H9 (cell line): ENCODE results near the gene ESRRB. TPM values are rescaled to one million over a fixed set of nuclear protein-coding genes. Genes with fewer than 3 reads are reported as not detected.

ENCODE experiments used
- DNase-seq: peaks from one replicate; pipeline ENCODE4 v3.0.0-alpha.2; 2017
- H2AFZ ChIP-seq: one replicate; pipeline ENCODE4 v1.6.1; 2013; ENCODE audit warnings: mild to moderate bottlenecking, low read length, control low read depth, moderate library complexity
- H2AK5ac ChIP-seq: 2 replicates; pipeline ENCODE4 v1.6.1; 2013; ENCODE audit warnings: low read length, control low read depth, mixed read lengths; ENCODE audit not compliant: insufficient read length
- H2BK120ac ChIP-seq: one replicate; pipeline ENCODE4 v1.6.1; 2013; ENCODE audit warnings: low read depth, mild to moderate bottlenecking, low read length, control low read depth, inconsistent platforms; ENCODE audit not compliant: poor library complexity, severe bottlenecking
- H2BK12ac ChIP-seq: 2 replicates; pipeline ENCODE4 v1.6.1; 2013; ENCODE audit warnings: low read length, control low read depth, mixed read lengths, low read depth; ENCODE audit not compliant: insufficient read length
- H2BK15ac ChIP-seq: 2 replicates; pipeline ENCODE4 v1.6.1; 2013; ENCODE audit warnings: low read depth, low read length, control low read depth
- H2BK20ac ChIP-seq: one replicate; pipeline ENCODE4 v1.6.1; 2013; ENCODE audit warnings: low read depth, mild to moderate bottlenecking, low read length, control low read depth, inconsistent platforms; ENCODE audit not compliant: poor library complexity, severe bottlenecking
- H2BK5ac ChIP-seq: 2 replicates; pipeline ENCODE4 v1.6.1; 2013; ENCODE audit warnings: low read length, control low read depth, mixed read lengths; ENCODE audit not compliant: insufficient read length
- H3K14ac ChIP-seq: 2 replicates; pipeline ENCODE4 v1.6.1; 2013; ENCODE audit warnings: low read length, control low read depth; ENCODE audit not compliant: insufficient read depth
- H3K18ac ChIP-seq: 2 replicates; pipeline ENCODE4 v1.6.1; 2013; ENCODE audit warnings: low read depth, mild to moderate bottlenecking, mixed read lengths, low read length, control low read depth; ENCODE audit not compliant: insufficient read length
- H3K23ac ChIP-seq: 2 replicates; pipeline ENCODE4 v1.6.1; 2013; ENCODE audit warnings: low read length, control low read depth, mixed read lengths, low read depth; ENCODE audit not compliant: insufficient read length
- H3K23me2 ChIP-seq: 2 replicates; pipeline ENCODE4 v1.6.1; 2013; ENCODE audit warnings: low read depth, mild to moderate bottlenecking, mixed read lengths, low read length, control low read depth; ENCODE audit not compliant: insufficient read length, poor library complexity, severe bottlenecking
- H3K27ac ChIP-seq: 2 replicates; pipeline ENCODE4 v1.5.1; 2013; ENCODE audit warnings: low read length, control low read depth, mixed read lengths, low read depth; ENCODE audit not compliant: insufficient read length
- H3K27me3 ChIP-seq: 2 replicates; pipeline ENCODE4 v1.6.1; 2013; ENCODE audit warnings: low read length, control low read depth, inconsistent platforms; ENCODE audit not compliant: insufficient read depth
- H3K4ac ChIP-seq: 2 replicates; pipeline ENCODE4 v1.6.1; 2013; ENCODE audit warnings: low read depth, mild to moderate bottlenecking, control low read depth, inconsistent platforms, low read length, moderate library complexity
- H3K4me1 ChIP-seq: 2 replicates; pipeline ENCODE4 v1.6.1; 2013; ENCODE audit warnings: low read length, control low read depth, inconsistent platforms; ENCODE audit not compliant: insufficient read depth
- H3K4me2 ChIP-seq: 2 replicates; pipeline ENCODE4 v1.6.1; 2013; ENCODE audit warnings: low read length, control low read depth, mixed read lengths; ENCODE audit not compliant: insufficient read length, insufficient read depth
- H3K56ac ChIP-seq: 2 replicates; pipeline ENCODE4 v1.6.1; 2013; ENCODE audit warnings: low read depth, mild to moderate bottlenecking, mixed read lengths, low read length, control low read depth; ENCODE audit not compliant: insufficient read length
- H3K79me1 ChIP-seq: 2 replicates; pipeline ENCODE4 v1.6.1; 2013; ENCODE audit warnings: low read depth, mild to moderate bottlenecking, moderate library complexity, low read length, control low read depth, inconsistent platforms; ENCODE audit not compliant: insufficient read depth, poor library complexity, severe bottlenecking
- H3K79me2 ChIP-seq: 2 replicates; pipeline ENCODE4 v1.6.1; 2013; ENCODE audit warnings: low read length, control low read depth, inconsistent platforms; ENCODE audit not compliant: insufficient read depth
- H3K9ac ChIP-seq: 2 replicates; pipeline ENCODE4 v1.6.1; 2013; ENCODE audit warnings: low read length, control low read depth, mixed read lengths; ENCODE audit not compliant: insufficient read length; ENCODE audit errors: extremely low read depth
- H3K9me3 ChIP-seq: one replicate; pipeline ENCODE4 v1.6.1; 2013; ENCODE audit warnings: low read depth, low read length, inconsistent platforms; ENCODE audit not compliant: control insufficient read depth
- H3T11ph ChIP-seq: one replicate; pipeline ENCODE4 v1.6.1; 2013; ENCODE audit warnings: mild to moderate bottlenecking, low read length, control low read depth, inconsistent platforms
- H4K20me1 ChIP-seq: one replicate; pipeline ENCODE4 v1.6.1; 2013; ENCODE audit not compliant: control insufficient read depth, insufficient read length, insufficient read depth
- H4K5ac ChIP-seq: 2 replicates; pipeline ENCODE4 v1.6.1; 2013; ENCODE audit warnings: low read depth, mild to moderate bottlenecking, mixed read lengths, low read length, control low read depth; ENCODE audit not compliant: insufficient read length
- H4K8ac ChIP-seq: replicated peaks from 2 replicates; pipeline ENCODE4 v1.6.1; 2013; ENCODE audit warnings: low read length, control low read depth, mixed read lengths, low read depth; ENCODE audit not compliant: insufficient read length
- H4K91ac ChIP-seq: 2 replicates; pipeline ENCODE4 v1.6.1; 2013; ENCODE audit warnings: low read depth, mild to moderate bottlenecking, moderate library complexity, mixed read lengths, low read length, control low read depth; ENCODE audit not compliant: insufficient read length
- H3K27ac Mint-ChIP-seq, 3 experiments: 2 replicates in 2 of 3; 3 replicates in 1 of 3; pipeline ENCODE4 v1.8.0; 2020 to 2021; ENCODE audit warnings: mixed read lengths in 3 of 3, mild to moderate bottlenecking in 1 of 3, moderate library complexity in 1 of 3
- H3K27me3 Mint-ChIP-seq: 2 replicates; pipeline ENCODE4 v1.8.0; 2021; ENCODE audit warnings: low read depth, mild to moderate bottlenecking, moderate library complexity, mixed read lengths
- H3K36me3 Mint-ChIP-seq, 3 experiments: 2 replicates in 2 of 3; 3 replicates in 1 of 3; pipeline ENCODE4 v1.8.0; 2020 to 2021; ENCODE audit warnings: low read depth in 3 of 3, mixed read lengths in 3 of 3; ENCODE audit not compliant: insufficient read depth in 1 of 3
- H3K4me1 Mint-ChIP-seq, 2 experiments: 2 replicates each; pipeline ENCODE4 v1.8.0; 2020; ENCODE audit warnings: mixed read lengths in 2 of 2
- H3K4me3 Mint-ChIP-seq, 2 experiments: 2 replicates in 1 of 2; 3 replicates in 1 of 2; pipeline ENCODE4 v1.8.0; 2020 to 2021; ENCODE audit warnings: mild to moderate bottlenecking in 2 of 2, mixed read lengths in 2 of 2, moderate library complexity in 1 of 2
- H3K9me3 Mint-ChIP-seq, 2 experiments: 2 replicates in 1 of 2; 3 replicates in 1 of 2; pipeline ENCODE4 v1.8.0; 2020; ENCODE audit warnings: mild to moderate bottlenecking in 2 of 2, mixed read lengths in 2 of 2, moderate library complexity in 1 of 2
- CTCF ChIP-seq: fragments of 200-600 bp; sonication (generic); conservative IDR thresholded peaks from 3 replicates; pipeline ENCODE4 v1.8.0; 2021; ENCODE audit warnings: antibody characterized with exemption, mild to moderate bottlenecking
- WGBS: extraction: QIAGEN DNeasy Blood & Tissue Kit; methylation state at CpG from one replicate; pipeline ENCODE4 v1.1.7; 2013; ENCODE audit warnings: missing lambda C conversion rate, low lambda C conversion rate, mixed read lengths; ENCODE audit not compliant: insufficient read length; ENCODE audit errors: extremely low coverage; 5-methylcytosine and 5-hydroxymethylcytosine counted together
- total RNA-seq: library from RNA; stranded (reverse); gene quantifications from 2 replicates; pipeline ENCODE4 v1.2.1, GENCODE V29; 2021

The ESRRB gene
- total RNA-seq, 1 experiment from 2014 or later: 0.11 TPM

- TF ChIP-seq CTCF: no peak
- H3K4ac ChIP-seq: no peak overlapping the region
- no peak overlapping the region for H2BK20ac ChIP-seq
- no peak overlapping the region for H2BK120ac ChIP-seq
- H3K4me1 Mint-ChIP-seq: peaks cover 6 to 13% of the 10 kb centered on the region in 2 experiments
- H3K56ac ChIP-seq: no peak overlapping the region
- no peak overlapping the region for H3K9ac ChIP-seq
- DNase-seq: no peak
- H3K9me3 Mint-ChIP-seq: no peaks in the 10 kb centered on the region
- H4K8ac ChIP-seq: no peak overlapping the region
- H3K14ac ChIP-seq: no peak overlapping the region
- no peak overlapping the region for H3K23ac ChIP-seq
- no peaks in the 10 kb centered on the region for H3K9me3 ChIP-seq
- H2BK5ac ChIP-seq: no peak overlapping the region
- H3K27ac Mint-ChIP-seq: no peak overlapping the region
- H3K4me2 ChIP-seq: no peak overlapping the region
- no peaks in the 10 kb centered on the region for H3K23me2 ChIP-seq
- no CpG with 5 or more reads among the region's 5 CpGs for WGBS
- H4K5ac ChIP-seq: no peak overlapping the region
- H3T11ph ChIP-seq: no peak overlapping the region
- no peak overlapping the region for H2BK15ac ChIP-seq
- H3K79me2 ChIP-seq: no peaks in the 10 kb centered on the region
- H3K27me3 Mint-ChIP-seq: no peaks in the 10 kb centered on the region; the same call in 1 of the 2 replicates
- H3K79me1 ChIP-seq: no peaks in the 10 kb centered on the region
- no peak overlapping the region for H2AFZ ChIP-seq
- H4K91ac ChIP-seq: no peak overlapping the region
- H3K27me3 ChIP-seq: no peaks in the 10 kb centered on the region
- H3K36me3 Mint-ChIP-seq: no peaks in the 10 kb centered on the region
- H2AK5ac ChIP-seq: no peak overlapping the region
- H3K4me1 ChIP-seq: no peaks in the 10 kb centered on the region
- H2BK12ac ChIP-seq: no peak overlapping the region
- H4K20me1 ChIP-seq: no peaks in the 10 kb centered on the region
- H3K4me3 Mint-ChIP-seq: no peak overlapping the region
- H3K27ac ChIP-seq: no peak overlapping the region
- no peak overlapping the region for H3K18ac ChIP-seq
These were observed 81.9 kb downstream of the ESRRB start for GRCh38 chr14:76457841-76458240.
